Activated naive CD8-positive, alpha-beta T cell treated with anti-CD3 and anti-CD28 coated beads for 36 hours (primary cell): ENCODE measurements around the gene ANO9. TPM values are rescaled to one million over a fixed set of nuclear protein-coding genes. Genes with fewer than 3 reads are reported as not detected.
"Not testable (repeated sequence)": the region's sequence is repeated elsewhere in the genome, so short reads cannot be mapped to it uniquely, and the experiment has no call there.

Source experiments
- DNase-seq: peaks from one replicate; pipeline ENCODE4 v3.0.0; 2021
- H3K27ac Mint-ChIP-seq: one replicate; pipeline ENCODE4 v1.8.0; 2022; ENCODE audit warnings: mild to moderate bottlenecking, moderate library complexity, mixed read lengths
- H3K27me3 Mint-ChIP-seq: one replicate; pipeline ENCODE4 v1.8.0; 2022; ENCODE audit warnings: mild to moderate bottlenecking, mixed read lengths
- H3K36me3 Mint-ChIP-seq: one replicate; pipeline ENCODE4 v1.8.0; 2021; ENCODE audit warnings: mild to moderate bottlenecking, mixed read lengths
- H3K4me1 Mint-ChIP-seq: one replicate; pipeline ENCODE4 v1.8.0; 2021; ENCODE audit warnings: mixed read lengths
- H3K4me3 Mint-ChIP-seq: one replicate; pipeline ENCODE4 v1.8.0; 2022; ENCODE audit warnings: mild to moderate bottlenecking, moderate library complexity, mixed read lengths
- H3K9me3 Mint-ChIP-seq: one replicate; pipeline ENCODE4 v1.8.0; 2022; ENCODE audit warnings: mixed read lengths
- total RNA-seq, 2 experiments: library from RNA; stranded (reverse); gene quantifications; one replicate each; pipeline ENCODE4 v1.2.3, GENCODE V29; 2021

ANO9 gene
- total RNA-seq, 2 experiments from 2014 or later: 22.2 to 22.9 TPM

DNA sequence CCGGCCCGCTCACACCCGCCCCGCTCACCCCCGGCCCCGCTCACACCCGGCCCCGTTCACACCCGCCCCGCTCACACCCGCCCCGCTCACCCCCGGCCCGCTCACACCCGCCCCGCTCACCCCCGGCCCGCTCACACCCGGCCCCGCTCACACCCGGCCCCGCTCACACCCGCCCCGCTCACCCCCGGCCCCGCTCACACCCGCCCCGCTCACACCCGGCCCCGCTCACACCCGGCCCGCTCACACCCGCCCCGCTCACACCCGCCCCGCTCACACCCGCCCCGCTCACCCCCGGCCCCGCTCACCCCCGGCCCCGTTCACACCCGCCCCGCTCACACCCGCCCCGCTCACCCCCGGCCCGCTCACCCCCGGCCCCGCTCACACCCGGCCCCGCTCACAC is 40.6 kb downstream of the ANO9 start:
- not testable (repeated sequence) for H3K27me3 Mint-ChIP-seq, H3K36me3 Mint-ChIP-seq, H3K27ac Mint-ChIP-seq, H3K4me3 Mint-ChIP-seq, H3K9me3 Mint-ChIP-seq, H3K4me1 Mint-ChIP-seq, DNase-seq

DNA sequence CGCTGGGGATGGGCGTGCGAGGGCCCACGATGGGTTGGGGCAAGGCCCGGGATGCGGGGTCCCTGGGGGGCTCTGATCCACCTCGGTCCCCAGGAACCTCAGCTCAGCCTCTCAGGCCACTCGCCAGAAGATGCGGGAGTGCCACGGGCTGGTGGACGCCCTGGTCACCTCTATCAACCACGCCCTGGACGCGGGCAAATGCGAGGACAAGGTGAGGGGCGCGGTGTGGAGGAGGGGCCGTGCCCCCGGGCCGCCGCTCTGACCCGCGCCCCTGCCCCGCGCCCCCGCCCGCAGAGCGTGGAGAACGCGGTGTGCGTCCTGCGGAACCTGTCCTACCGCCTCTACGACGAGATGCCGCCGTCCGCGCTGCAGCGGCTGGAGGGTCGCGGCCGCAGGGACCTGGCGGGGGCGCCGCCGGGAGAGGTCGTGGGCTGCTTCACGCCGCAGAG is 41.5 kb downstream of the ANO9 start:
- H3K9me3 Mint-ChIP-seq: no peaks in the 10 kb centered on the region
- no peak overlapping the region for H3K27ac Mint-ChIP-seq
- H3K27me3 Mint-ChIP-seq: no peaks in the 10 kb centered on the region
- peaks cover 3% of the 10 kb centered on the region for H3K36me3 Mint-ChIP-seq
- no peak overlapping the region for H3K4me3 Mint-ChIP-seq
- peaks cover under 1% of the 10 kb centered on the region for H3K4me1 Mint-ChIP-seq
- no peak for DNase-seq

DNA sequence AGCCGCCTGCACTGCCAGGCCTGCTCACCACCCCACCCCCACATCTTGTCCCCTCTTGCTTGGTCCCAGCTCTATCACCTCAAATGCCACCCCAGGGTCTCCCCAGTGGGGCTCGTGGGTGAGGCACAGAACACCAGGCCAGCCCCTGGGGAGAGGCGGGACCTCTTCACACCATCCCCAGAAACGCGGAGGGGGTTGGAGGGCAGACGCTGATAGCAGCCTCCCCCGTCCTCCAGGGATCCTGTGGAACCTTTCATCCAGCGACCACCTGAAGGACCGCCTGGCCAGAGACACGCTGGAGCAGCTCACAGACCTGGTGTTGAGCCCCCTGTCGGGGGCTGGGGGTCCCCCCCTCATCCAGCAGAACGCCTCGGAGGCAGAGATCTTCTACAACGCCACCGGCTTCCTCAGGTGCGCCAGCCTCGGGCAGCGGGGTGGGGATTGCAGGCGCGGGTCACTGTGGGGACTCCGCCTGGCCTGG is 42.0 kb downstream of the ANO9 start:
- Mint-ChIP-seq H3K27ac (no peak overlapping the region), H3K4me1 (no peaks in the 10 kb centered on the region), H3K9me3 (no peaks in the 10 kb centered on the region), H3K4me3 (no peak overlapping the region), H3K36me3 (peaks cover 3% of the 10 kb centered on the region), H3K27me3 (no peaks in the 10 kb centered on the region)
- DNase-seq: no peak

DNA sequence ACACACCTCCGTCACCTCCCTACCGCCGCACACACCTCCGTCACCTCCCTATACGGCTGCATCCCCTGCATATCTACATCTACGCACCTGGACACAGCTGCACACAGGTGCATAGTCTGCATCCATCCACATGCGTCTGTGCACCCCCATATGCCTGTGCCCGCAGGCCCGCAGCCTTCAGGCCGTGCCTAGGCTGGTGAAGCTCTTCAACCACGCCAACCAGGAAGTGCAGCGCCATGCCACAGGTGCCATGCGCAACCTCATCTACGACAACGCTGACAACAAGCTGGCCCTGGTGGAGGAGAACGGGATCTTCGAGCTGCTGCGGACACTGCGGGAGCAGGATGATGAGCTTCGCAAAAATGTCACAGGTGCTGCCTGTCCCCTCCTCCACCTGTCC is 43.0 kb downstream of the ANO9 start:
- Mint-ChIP-seq H3K4me3 (no peak overlapping the region), H3K36me3 (peaks cover 3% of the 10 kb centered on the region), H3K27ac (no peak overlapping the region), H3K27me3 (no peaks in the 10 kb centered on the region), H3K4me1 (no peaks in the 10 kb centered on the region), H3K9me3 (no peaks in the 10 kb centered on the region)
- no peak for DNase-seq

DNA sequence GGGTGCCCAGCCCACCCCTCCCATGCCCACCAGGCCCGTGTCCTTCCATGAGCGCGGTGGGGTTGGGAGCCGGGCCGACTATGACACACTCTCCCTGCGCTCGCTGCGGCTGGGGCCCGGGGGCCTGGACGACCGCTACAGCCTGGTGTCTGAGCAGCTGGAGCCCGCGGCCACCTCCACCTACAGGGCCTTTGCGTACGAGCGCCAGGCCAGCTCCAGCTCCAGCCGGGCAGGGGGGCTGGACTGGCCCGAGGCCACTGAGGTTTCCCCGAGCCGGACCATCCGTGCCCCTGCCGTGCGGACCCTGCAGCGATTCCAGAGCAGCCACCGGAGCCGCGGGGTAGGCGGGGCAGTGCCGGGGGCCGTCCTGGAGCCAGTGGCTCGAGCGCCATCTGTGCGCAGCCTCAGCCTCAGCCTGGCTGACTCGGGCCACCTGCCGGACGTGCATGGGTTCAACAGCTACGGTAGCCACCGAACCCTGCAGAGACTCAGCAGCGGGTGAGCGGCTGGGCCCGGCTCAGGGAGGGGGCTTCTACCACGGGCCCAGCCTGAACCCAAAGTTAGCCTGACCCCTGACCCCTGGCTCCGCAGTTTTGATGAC is 44.8 kb downstream of the ANO9 start:
- DNase-seq: peak; percentile 69

DNA sequence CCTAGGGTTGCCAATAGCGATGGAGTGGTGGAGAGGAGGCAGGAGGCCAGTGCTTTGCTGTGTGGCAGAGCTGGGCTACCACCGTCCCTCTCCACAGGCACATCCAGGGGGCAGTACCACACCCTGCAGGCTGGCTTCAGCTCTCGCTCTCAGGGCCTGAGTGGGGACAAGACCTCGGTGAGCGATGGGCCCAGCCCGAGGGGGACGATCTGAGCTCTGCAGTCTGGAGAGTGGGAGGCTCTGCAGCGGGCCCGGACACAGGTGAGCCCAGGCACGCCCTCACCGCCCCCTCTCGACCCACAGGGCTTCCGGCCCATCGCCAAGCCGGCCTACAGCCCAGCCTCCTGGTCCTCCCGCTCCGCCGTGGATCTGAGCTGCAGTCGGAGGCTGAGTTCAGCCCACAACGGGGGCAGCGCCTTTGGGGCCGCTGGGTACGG is 45.3 kb downstream of the ANO9 start:
- Mint-ChIP-seq H3K36me3 (peaks cover 3% of the 10 kb centered on the region), H3K9me3 (no peaks in the 10 kb centered on the region), H3K4me3 (no peak overlapping the region), H3K27me3 (no peaks in the 10 kb centered on the region), H3K4me1 (no peaks in the 10 kb centered on the region), H3K27ac (no peak overlapping the region)
- no peak for DNase-seq

More for the DNA sequence above, 44.8 kb downstream of the ANO9 start:
- Mint-ChIP-seq H3K9me3 (no peaks in the 10 kb centered on the region), H3K4me1 (no peaks in the 10 kb centered on the region), H3K4me3 (no peak overlapping the region), H3K27me3 (no peaks in the 10 kb centered on the region), H3K27ac (no peak overlapping the region), H3K36me3 (peaks cover 3% of the 10 kb centered on the region)

DNA sequence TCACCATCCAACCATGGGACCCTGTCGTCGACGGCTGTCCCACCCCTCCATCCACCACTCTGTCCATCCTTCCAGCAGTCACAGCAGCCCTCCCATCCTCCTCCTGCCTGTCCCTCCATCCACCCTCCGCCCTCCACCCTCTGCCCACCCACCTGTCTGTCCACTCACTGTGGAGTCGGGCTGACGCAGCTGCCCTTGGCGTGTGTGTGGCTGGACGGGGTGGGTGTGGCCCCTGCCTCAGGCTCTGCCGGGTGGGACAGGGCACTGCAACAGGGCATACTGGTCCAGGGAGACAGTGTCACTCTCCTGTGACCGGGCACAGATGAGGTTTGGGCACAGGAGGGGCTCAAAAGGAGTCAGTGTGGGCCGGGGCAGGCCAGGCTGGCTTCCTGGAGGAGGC is 45.9 kb downstream of the ANO9 start:
- H3K9me3 Mint-ChIP-seq: no peaks in the 10 kb centered on the region
- peaks cover 3% of the 10 kb centered on the region for H3K36me3 Mint-ChIP-seq
- H3K4me1 Mint-ChIP-seq: no peaks in the 10 kb centered on the region
- H3K27me3 Mint-ChIP-seq: no peaks in the 10 kb centered on the region
- no peak for DNase-seq
- H3K4me3 Mint-ChIP-seq: no peak overlapping the region
- no peak overlapping the region for H3K27ac Mint-ChIP-seq

DNA sequence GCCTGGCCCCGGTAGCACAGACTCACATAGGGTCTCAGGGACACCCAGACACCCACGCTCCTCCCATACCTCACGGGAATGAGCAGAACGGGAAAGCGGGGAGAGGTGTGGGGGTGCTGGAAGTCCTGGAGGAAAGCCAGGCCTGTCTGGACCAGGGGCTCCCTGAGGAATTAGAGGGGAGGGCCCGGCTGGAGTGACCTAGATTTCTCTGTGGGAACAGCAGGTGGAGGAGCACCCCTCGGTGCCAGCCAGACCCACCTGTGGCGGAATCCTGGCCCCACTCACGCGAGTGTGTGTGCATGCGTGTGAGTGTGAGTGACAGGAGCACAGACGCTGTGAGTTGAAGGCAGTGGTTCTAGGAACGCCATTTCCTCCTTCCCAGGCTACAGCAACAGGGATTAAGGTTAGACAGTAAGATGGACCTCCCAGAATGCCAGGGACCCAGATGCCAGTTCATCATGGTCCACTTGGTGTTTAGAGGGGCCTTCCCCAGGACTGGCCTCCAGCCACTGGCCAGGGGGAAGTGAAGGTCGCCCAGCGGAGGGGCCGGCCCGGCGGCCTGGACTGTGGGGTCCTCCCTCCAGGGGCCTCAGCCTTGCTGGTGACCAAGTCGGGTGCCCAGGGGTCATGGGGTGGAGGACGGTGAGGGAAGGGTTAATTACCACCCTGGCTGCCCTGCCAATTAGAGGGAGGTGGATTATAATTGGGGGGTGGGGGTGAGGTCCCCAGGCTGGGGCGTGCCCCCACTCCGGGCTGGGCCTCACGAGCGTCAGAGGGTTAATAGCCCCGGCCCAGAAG is 46.8 kb downstream of the ANO9 start:
- no peaks in the 10 kb centered on the region for H3K27me3 Mint-ChIP-seq
- peaks cover 3% of the 10 kb centered on the region for H3K36me3 Mint-ChIP-seq
- no peaks in the 10 kb centered on the region for H3K9me3 Mint-ChIP-seq
- H3K4me1 Mint-ChIP-seq: no peaks in the 10 kb centered on the region
- H3K27ac Mint-ChIP-seq: no peak overlapping the region
- no peak overlapping the region for H3K4me3 Mint-ChIP-seq
- DNase-seq: no peak

DNA sequence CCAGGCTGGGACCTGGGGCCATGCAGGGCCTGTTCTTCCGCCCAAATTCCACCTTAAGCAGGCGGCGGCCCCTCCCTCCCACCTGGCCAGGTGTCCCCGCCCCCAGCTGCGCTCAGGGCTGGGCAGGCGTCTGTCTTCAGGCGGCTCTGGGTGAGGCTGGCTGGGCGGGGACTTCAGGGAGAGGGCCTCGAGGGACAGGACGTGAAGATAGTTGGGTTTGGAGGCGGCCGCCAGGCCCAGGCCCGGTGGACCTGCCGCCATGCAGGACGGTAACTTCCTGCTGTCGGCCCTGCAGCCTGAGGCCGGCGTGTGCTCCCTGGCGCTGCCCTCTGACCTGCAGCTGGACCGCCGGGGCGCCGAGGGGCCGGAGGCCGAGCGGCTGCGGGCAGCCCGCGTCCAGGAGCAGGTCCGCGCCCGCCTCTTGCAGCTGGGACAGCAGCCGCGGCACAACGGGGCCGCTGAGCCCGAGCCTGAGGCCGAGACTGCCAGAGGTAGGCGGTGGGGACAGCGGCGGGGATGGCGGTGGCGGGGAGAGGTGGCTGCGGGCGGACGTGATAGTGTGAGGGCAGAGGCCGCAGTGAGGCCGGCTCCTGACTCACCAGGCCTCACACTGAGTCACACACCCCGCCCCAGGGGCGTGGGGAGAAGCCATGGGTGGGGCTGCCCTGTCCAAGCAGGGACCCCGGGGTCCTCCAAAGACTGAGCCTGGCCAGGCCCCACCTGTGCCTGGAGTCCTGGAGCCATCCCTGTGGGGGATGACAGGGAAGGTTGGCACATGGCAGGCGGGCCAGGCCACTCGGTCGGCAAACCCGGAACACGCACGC is 47.6 kb downstream of the ANO9 start, which contains the start of gene PKP3:
Gene PKP3 (plus strand): TSS at position 176 of the 824 bp plus-strand sequence. CDS start 84 bp downstream, at position 260.
- Mint-ChIP-seq H3K4me3 (no peak within 1 kb of the TSS), H3K9me3 (no peaks in the 10 kb centered on the region), H3K36me3 (peaks cover 3% of the 10 kb centered on the region), H3K27me3 (no peaks in the 10 kb centered on the region), H3K27ac (no peak within 1 kb of the TSS), H3K4me1 (no peaks in the 10 kb centered on the region)
- DNase-seq: no peak

DNA sequence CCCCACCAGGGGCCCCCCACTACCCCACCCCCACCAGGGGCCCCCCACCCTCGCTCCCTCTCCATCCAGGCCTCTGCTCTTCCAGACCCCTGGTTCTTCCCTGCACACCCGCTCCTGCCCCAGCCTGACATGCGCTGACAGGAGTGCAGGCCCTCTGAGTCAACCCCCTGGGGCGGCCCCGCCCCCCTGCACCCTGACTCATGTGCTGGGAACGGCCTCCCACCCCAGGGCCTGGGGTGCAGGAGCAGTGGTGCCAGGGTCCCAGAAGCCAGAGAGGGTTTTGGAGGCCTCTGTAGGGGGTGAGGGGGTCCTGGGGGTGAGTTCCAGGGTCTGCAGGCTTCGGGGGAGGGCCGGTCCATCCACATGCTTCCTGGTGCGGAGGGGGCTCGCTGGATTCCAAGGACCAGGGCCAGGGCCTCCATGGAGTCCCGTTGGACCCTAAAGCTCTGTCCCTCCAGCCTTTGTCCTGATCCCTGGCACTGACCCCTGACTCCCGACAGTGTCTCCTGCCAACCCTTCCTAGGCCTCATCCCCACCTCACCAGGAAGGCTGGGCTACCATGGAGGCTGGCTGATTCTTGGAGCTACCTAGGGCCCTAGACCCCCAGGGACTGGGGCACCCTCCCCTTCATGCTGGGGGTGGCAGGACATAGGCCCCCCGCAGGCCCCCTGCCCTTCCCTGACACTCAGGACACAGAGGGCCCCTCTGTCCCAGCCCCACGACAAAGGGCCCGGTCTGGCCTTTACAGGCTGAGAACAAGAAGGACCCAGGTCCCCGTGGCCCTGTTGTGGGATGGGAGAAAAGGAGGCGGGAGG is 48.4 kb downstream of the ANO9 start:
- DNase-seq: no peak
- no peaks in the 10 kb centered on the region for H3K4me1 Mint-ChIP-seq
- H3K27ac Mint-ChIP-seq: no peak overlapping the region
- no peaks in the 10 kb centered on the region for H3K27me3 Mint-ChIP-seq
- H3K4me3 Mint-ChIP-seq: no peak overlapping the region
- no peaks in the 10 kb centered on the region for H3K9me3 Mint-ChIP-seq
- no peaks in the 10 kb centered on the region for H3K36me3 Mint-ChIP-seq

DNA sequence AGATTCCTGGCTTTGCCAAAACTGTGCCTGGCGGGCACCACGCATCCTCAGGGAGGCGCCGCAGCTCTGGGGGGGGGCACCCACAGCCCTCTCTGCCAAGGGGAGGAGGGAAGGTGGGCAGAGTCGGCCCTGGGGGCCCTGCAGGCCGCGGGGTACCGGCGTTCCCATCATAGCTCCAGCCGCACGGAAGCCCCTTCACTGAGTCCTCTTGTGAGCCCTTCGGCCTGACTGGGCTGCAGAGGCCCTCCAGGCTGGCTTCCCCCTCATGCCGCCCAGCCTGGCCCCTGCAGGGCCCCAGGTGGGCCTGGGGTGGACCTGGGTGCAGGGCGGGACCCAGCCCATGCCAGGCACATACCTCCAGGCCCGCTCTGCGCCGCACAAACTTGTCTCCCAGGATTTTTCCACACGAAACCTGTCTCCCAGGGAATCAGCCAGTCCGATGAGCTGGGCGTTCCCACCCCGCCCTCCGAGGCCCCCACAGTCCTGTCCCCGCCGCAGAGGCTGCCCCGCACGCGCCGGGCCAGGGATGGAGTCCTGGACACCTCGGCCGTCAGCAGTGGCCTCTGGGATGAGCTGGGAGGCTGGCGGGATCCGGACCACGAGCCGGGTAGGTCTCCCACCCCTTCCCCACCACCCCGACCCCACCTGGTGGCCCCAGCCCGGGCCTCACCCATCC is 49.6 kb downstream of the ANO9 start:
- no peak for DNase-seq
- peaks cover 3% of the 10 kb centered on the region for H3K9me3 Mint-ChIP-seq

DNA sequence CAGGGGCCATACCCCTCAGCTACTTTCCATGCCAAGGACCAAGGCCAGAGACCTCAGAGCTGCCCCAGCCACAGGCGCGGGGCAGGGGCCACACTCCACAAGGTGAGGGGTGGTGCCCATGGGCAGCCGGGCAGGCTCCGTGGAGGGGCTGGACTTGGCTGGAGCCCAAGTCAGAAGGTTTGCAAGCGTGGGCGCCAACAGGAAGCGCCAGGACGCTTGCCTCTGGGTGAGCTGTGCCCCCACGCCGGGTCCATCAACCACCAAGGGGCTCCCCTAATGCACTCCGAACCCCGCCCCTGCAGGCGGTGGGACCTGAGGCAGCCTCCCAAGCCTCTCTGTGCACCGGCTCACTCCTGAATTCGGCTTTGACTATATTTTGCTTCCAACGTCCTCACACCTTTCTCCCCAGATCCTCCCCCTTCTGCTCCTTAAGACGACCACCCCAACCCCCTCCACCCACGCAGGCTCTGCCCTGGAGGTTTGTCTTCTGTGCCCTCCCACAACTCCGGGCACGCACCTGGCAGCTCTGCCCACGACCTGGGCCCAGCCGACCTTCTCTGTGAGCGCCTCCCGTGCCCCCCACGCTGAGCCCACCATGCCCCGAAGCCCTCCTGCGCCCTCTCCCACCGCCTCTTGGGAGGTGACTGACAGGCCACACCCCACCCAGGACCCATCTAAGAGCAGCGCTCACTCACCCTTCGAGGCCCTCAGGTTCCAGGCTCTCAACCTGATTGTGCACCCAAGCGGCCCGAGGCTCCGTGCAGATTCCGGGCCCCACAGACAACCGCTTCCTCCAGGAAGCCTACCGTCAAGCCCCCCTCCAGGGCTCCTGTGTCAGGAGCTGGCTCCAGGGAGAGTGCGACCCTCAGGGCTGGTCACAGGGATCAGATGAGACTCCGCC is 50.4 kb downstream of the ANO9 start:
- no peak overlapping the region for H3K4me3 Mint-ChIP-seq
- H3K4me1 Mint-ChIP-seq: no peaks in the 10 kb centered on the region
- DNase-seq: no peak
- peaks cover 4% of the 10 kb centered on the region for H3K36me3 Mint-ChIP-seq
- H3K27me3 Mint-ChIP-seq: no peaks in the 10 kb centered on the region
- H3K9me3 Mint-ChIP-seq: peaks cover 9% of the 10 kb centered on the region
- H3K27ac Mint-ChIP-seq: no peak overlapping the region

More for the DNA sequence above, 49.6 kb downstream of the ANO9 start:
- Mint-ChIP-seq H3K27ac (no peak overlapping the region), H3K36me3 (peaks cover under 1% of the 10 kb centered on the region), H3K4me1 (no peaks in the 10 kb centered on the region), H3K27me3 (no peaks in the 10 kb centered on the region), H3K4me3 (no peak overlapping the region)

DNA sequence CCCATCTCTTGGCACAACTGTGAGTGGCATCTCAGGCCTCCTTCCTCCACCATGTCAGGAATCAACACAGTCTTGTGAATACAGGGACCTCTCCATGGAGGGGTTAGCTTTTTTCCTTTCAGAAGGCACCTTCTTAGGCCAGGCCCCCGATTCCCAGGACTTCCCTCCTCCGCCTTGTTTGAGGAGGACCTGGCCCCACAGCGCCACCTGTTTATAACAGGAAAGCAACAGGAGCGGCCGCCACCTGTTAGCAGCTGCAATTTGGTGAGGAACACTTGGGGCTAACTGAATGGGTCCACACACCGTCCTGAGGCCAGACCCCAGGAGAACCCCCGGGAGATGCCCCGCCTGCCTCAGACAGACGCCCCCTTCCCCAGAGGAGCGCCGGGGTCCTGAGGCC is 51.6 kb downstream of the ANO9 start:
- Mint-ChIP-seq H3K36me3 (peaks cover 4% of the 10 kb centered on the region), H3K27ac (no peak overlapping the region), H3K4me3 (no peak overlapping the region), H3K27me3 (no peaks in the 10 kb centered on the region), H3K9me3 (peaks cover 9% of the 10 kb centered on the region), H3K4me1 (no peaks in the 10 kb centered on the region)
- no peak for DNase-seq
